Astrocyte (in vitro differentiated cells and primary cell): ENCODE data around the gene DIRAS1. TPM values are rescaled to one million over a fixed set of nuclear protein-coding genes. Genes with fewer than 3 reads are reported as not detected.

ENCODE experiments used
- DNase-seq: peaks from one replicate; pipeline ENCODE4 v3.0.0-alpha.2; 2010; ENCODE audit warnings: low read depth
- FAIRE-seq: peaks from 2 replicates; lab custom pipeline; 2011; peaks lifted over from hg19 to GRCh38; lab: Jason Lieb, UNC
- H2AFZ ChIP-seq: 2 replicates; pipeline ENCODE4 v1.6.0; 2012; ENCODE audit warnings: low read depth, low read length, inconsistent platforms
- H3K27ac ChIP-seq: 2 replicates; pipeline ENCODE4 v1.5.1; 2011; ENCODE audit warnings: low read depth, low read length, inconsistent platforms
- H3K27me3 ChIP-seq: 2 replicates; pipeline ENCODE4 v1.6.0; 2011; ENCODE audit warnings: low read length, inconsistent platforms; ENCODE audit not compliant: insufficient read depth
- H3K36me3 ChIP-seq: 2 replicates; pipeline ENCODE4 v1.5.1; 2011; ENCODE audit warnings: low read length, inconsistent platforms; ENCODE audit not compliant: insufficient read depth
- H3K4me1 ChIP-seq: 2 replicates; pipeline ENCODE4 v1.5.1; 2011; ENCODE audit warnings: low read length, inconsistent platforms; ENCODE audit not compliant: insufficient read depth
- H3K4me2 ChIP-seq: 2 replicates; pipeline ENCODE4 v1.6.0; 2012; ENCODE audit warnings: low read length, inconsistent platforms
- H3K4me3 ChIP-seq: 2 replicates; pipeline ENCODE4 v1.5.1; 2011; ENCODE audit warnings: low read depth, mild to moderate bottlenecking, low read length, inconsistent platforms; ENCODE audit not compliant: insufficient read depth
- H3K79me2 ChIP-seq: 2 replicates; pipeline ENCODE4 v1.6.0; 2012; ENCODE audit warnings: mild to moderate bottlenecking, low read length, inconsistent platforms; ENCODE audit not compliant: insufficient read depth
- H3K9ac ChIP-seq: 2 replicates; pipeline ENCODE4 v1.6.0; 2012; ENCODE audit warnings: mild to moderate bottlenecking, low read length, inconsistent platforms
- H3K9me3 ChIP-seq: 2 replicates; pipeline ENCODE4 v1.5.1; 2012; ENCODE audit warnings: low read depth, mild to moderate bottlenecking, low read length, inconsistent platforms; ENCODE audit not compliant: insufficient read depth
- H4K20me1 ChIP-seq: 2 replicates; pipeline ENCODE4 v1.6.0; 2012; ENCODE audit warnings: low read length, inconsistent platforms; ENCODE audit not compliant: insufficient read depth
- H3K27ac Mint-ChIP-seq: one replicate; pipeline ENCODE4 v1.8.0; 2021; ENCODE audit warnings: mild to moderate bottlenecking, mixed read lengths; ENCODE audit not compliant: unreplicated experiment
- H3K27me3 Mint-ChIP-seq: one replicate; pipeline ENCODE4 v1.8.0; 2021; ENCODE audit warnings: low read depth, mixed read lengths; ENCODE audit not compliant: unreplicated experiment
- H3K36me3 Mint-ChIP-seq: one replicate; pipeline ENCODE4 v1.8.0; 2021; ENCODE audit warnings: low read depth, mixed read lengths; ENCODE audit not compliant: unreplicated experiment
- H3K4me1 Mint-ChIP-seq: one replicate; pipeline ENCODE4 v1.8.0; 2021; ENCODE audit warnings: low read depth, mixed read lengths; ENCODE audit not compliant: unreplicated experiment
- H3K4me3 Mint-ChIP-seq: one replicate; pipeline ENCODE4 v1.8.0; 2021; ENCODE audit warnings: mild to moderate bottlenecking, moderate library complexity, mixed read lengths; ENCODE audit not compliant: unreplicated experiment
- H3K9me3 Mint-ChIP-seq: one replicate; pipeline ENCODE4 v1.8.0; 2021; ENCODE audit warnings: mild to moderate bottlenecking, mixed read lengths; ENCODE audit not compliant: unreplicated experiment
- EZH2 ChIP-seq: IDR thresholded peaks from 2 replicates; pipeline ENCODE4 v1.6.1; 2012; ENCODE audit warnings: mild to moderate bottlenecking, low read length, inconsistent platforms; ENCODE audit not compliant: insufficient read depth
- total RNA-seq: library from RNA; stranded (reverse); gene quantifications from 2 replicates; pipeline ENCODE4 v1.2.1, GENCODE V29; 2021
- TF ChIP-seq, protein P1 (sequence below): IDR thresholded peaks from 2 replicates; pipeline ENCODE4 v1.5.1; 2011; ENCODE audit warnings: low read depth, mild to moderate bottlenecking, inconsistent platforms, low read length, moderate library complexity; ENCODE audit not compliant: insufficient read depth

Gene DIRAS1
- total RNA-seq, 1 donor from 2014 or later: 5.9 TPM

DNA sequence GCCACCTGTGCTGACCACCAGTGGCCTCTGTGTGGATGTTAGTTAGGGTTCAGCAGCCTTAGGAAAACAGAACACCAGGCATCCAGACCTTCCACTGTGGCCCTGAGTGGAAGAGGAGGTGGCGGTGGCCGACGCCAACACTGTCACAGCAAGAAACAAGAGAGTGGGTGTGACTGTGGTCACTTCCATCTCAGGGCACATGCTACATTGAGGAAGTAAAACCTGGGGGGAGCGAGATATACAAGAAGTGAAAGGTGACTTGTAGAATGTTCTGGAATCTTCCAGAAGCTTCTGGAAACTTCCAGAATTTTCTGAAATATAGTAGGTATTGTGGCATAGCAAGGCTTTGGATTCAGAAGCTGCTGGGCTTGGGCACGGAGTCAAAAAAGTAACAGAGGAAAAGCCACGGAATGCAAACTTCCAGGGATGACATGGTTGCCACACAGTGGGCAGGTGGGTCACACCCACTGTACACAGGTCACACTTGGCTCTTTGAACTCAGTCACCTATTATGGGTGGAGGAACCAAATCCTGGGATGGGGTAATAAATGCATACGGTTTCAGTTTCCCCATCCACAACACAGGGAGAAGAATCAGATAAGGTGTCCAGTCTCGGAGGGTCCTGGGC lies 43.0 kb downstream of the DIRAS1 start:
- Histone ChIP-seq H3K9ac (no peak overlapping the region), H3K27me3 (peaks cover 22% of the 10 kb centered on the region), H2AFZ (no peak overlapping the region), H4K20me1 (no peaks in the 10 kb centered on the region), H3K27ac (no peak overlapping the region), H3K4me2 (no peak overlapping the region), H3K36me3 (no peaks in the 10 kb centered on the region), H3K9me3 (no peaks in the 10 kb centered on the region), H3K4me1 (no peaks in the 10 kb centered on the region), H3K4me3 (no peak overlapping the region), H3K79me2 (no peaks in the 10 kb centered on the region)
- DNase-seq (no peak), FAIRE-seq (no peak)
- H3K4me3 Mint-ChIP-seq: no peak overlapping the region
- TF ChIP-seq, protein P1, sequence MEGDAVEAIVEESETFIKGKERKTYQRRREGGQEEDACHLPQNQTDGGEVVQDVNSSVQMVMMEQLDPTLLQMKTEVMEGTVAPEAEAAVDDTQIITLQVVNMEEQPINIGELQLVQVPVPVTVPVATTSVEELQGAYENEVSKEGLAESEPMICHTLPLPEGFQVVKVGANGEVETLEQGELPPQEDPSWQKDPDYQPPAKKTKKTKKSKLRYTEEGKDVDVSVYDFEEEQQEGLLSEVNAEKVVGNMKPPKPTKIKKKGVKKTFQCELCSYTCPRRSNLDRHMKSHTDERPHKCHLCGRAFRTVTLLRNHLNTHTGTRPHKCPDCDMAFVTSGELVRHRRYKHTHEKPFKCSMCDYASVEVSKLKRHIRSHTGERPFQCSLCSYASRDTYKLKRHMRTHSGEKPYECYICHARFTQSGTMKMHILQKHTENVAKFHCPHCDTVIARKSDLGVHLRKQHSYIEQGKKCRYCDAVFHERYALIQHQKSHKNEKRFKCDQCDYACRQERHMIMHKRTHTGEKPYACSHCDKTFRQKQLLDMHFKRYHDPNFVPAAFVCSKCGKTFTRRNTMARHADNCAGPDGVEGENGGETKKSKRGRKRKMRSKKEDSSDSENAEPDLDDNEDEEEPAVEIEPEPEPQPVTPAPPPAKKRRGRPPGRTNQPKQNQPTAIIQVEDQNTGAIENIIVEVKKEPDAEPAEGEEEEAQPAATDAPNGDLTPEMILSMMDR: no peak
- TF ChIP-seq EZH2: no peak
- H3K9me3 Mint-ChIP-seq: peaks cover 7% of the 10 kb centered on the region
- H3K27ac Mint-ChIP-seq: no peak overlapping the region
- H3K27me3 Mint-ChIP-seq: peaks cover 24% of the 10 kb centered on the region
- H3K36me3 Mint-ChIP-seq: peaks cover 7% of the 10 kb centered on the region
- no peaks in the 10 kb centered on the region for H3K4me1 Mint-ChIP-seq

GRCh38 chr19:2676823-2677222 lies 44.3 kb downstream of the DIRAS1 start:
- Histone ChIP-seq H3K4me2 (no peak overlapping the region), H3K9me3 (no peaks in the 10 kb centered on the region), H3K27ac (no peak overlapping the region), H3K4me1 (no peaks in the 10 kb centered on the region), H3K36me3 (no peaks in the 10 kb centered on the region), H3K9ac (no peak overlapping the region), H3K79me2 (no peaks in the 10 kb centered on the region), H3K27me3 (peaks cover 22% of the 10 kb centered on the region), H4K20me1 (no peaks in the 10 kb centered on the region), H2AFZ (no peak overlapping the region), H3K4me3 (no peak overlapping the region)
- TF ChIP-seq, protein P1: no peak
- TF ChIP-seq EZH2: no peak
- Mint-ChIP-seq H3K27me3 (peaks cover 24% of the 10 kb centered on the region), H3K27ac (no peak overlapping the region), H3K4me1 (no peaks in the 10 kb centered on the region), H3K4me3 (no peak overlapping the region), H3K9me3 (peaks cover 7% of the 10 kb centered on the region), H3K36me3 (peaks cover 4% of the 10 kb centered on the region)
- FAIRE-seq (no peak), DNase-seq (no peak)

GRCh38 chr19:2675892-2676291 lies 45.3 kb downstream of the DIRAS1 start:
- H3K27ac Mint-ChIP-seq: no peak overlapping the region
- Histone ChIP-seq H3K9ac (no peak overlapping the region), H3K79me2 (no peaks in the 10 kb centered on the region), H3K4me2 (no peak overlapping the region), H3K4me3 (no peak overlapping the region), H3K36me3 (no peaks in the 10 kb centered on the region), H4K20me1 (no peaks in the 10 kb centered on the region), H2AFZ (no peak overlapping the region), H3K4me1 (no peaks in the 10 kb centered on the region), H3K27ac (no peak overlapping the region), H3K27me3 (peaks cover 22% of the 10 kb centered on the region), H3K9me3 (no peaks in the 10 kb centered on the region)
- H3K9me3 Mint-ChIP-seq: peaks cover 7% of the 10 kb centered on the region
- peaks cover 1% of the 10 kb centered on the region for H3K36me3 Mint-ChIP-seq
- H3K4me1 Mint-ChIP-seq: no peaks in the 10 kb centered on the region
- DNase-seq (no peak), FAIRE-seq (no peak)
- H3K27me3 Mint-ChIP-seq: peaks cover 24% of the 10 kb centered on the region
- H3K4me3 Mint-ChIP-seq: no peak overlapping the region
- TF ChIP-seq, protein P1: no peak
- no peak for TF ChIP-seq EZH2
